ENCODE measurements around the gene CDCA3. TPM values are rescaled to one million over a fixed set of nuclear protein-coding genes. Genes with fewer than 3 reads are reported as not detected.

Gene CDCA3
- total RNA-seq, 2 experiments from 2014 or later, result 151 to 222 TPM

GRCh38 chr12:6838854-6839253 lies 12.2 kb downstream of the CDCA3 start:
- no peak overlapping the region for H2AFZ ChIP-seq (ENCODE audit: low read length)
- no peaks in the 10 kb centered on the region for H3K79me2 ChIP-seq (ENCODE audit: insufficient read depth, low read depth, low read length)
- ChIA-PET CTCF (ENCODE audit: unreplicated experiment) (interaction anchor here (1.4 to 2.6 kb wide), 3 partner anchors 10 to 128 kb away, joined by 3 to 8 read pairs (median 4); partner anchors contain the start of gene MLF2), POLR2A (interaction anchor here (1.2 to 4.4 kb wide), 6 partner anchors 9 to 65 kb away, joined by 3 to 101 read pairs (median 9); partner anchors contain the start of genes CDCA3, TPI1 and USP5)
- peaks cover 54% of the 10 kb centered on the region for H3K4me1 ChIP-seq (ENCODE audit: insufficient read depth, low read length, poor library complexity, severe bottlenecking)
- H3K9me2 ChIP-seq (ENCODE audit: insufficient read depth, low read length), result no peaks in the 10 kb centered on the region
- no peaks in the 10 kb centered on the region for H3K9me3 ChIP-seq (ENCODE audit: low read length)
- peak overlapping the region; percentile 92 for H3K27ac ChIP-seq (ENCODE audit: low read depth, low read length, poor library complexity, severe bottlenecking)
- no peak for DNase-seq (ENCODE audit: low spot score)
- intact Hi-C loops (cut with micrococcal nuclease; ENCODE audit: unreplicated experiment), result no loop called here
- H4K20me1 ChIP-seq (ENCODE audit: insufficient read depth, low read length), result no peaks in the 10 kb centered on the region
- TF ChIP-seq CTCF (conservative IDR thresholded peaks at IDR 0.05; ENCODE audit: low read length), result no peak
- TF ChIP-seq EZH2phosphoT487 (IDR thresholded peaks at IDR 0.05; ENCODE audit: borderline replicate concordance, low read depth, low read length), result no peak
- H3K4me3 ChIP-seq (ENCODE audit: low read depth, low read length, poor library complexity, severe bottlenecking), result no peak overlapping the region
- H3K4me2 ChIP-seq (ENCODE audit: low read length), result peak overlapping the region; percentile 81
- BruUV-seq (replicated peaks), result no TSS peak
- H3K36me3 ChIP-seq (ENCODE audit: insufficient read depth, low read length), result no peaks in the 10 kb centered on the region

- Histone ChIP-seq H3K4me3 (ENCODE audit: low read depth, low read length, poor library complexity, severe bottlenecking) (no peak overlapping the region), H3K4me2 (ENCODE audit: low read length) (no peak overlapping the region), H4K20me1 (ENCODE audit: insufficient read depth, low read length) (no peaks in the 10 kb centered on the region), H3K36me3 (ENCODE audit: insufficient read depth, low read length) (no peaks in the 10 kb centered on the region), H3K79me2 (ENCODE audit: insufficient read depth, low read depth, low read length) (no peaks in the 10 kb centered on the region), H3K27ac (ENCODE audit: low read depth, low read length, poor library complexity, severe bottlenecking) (no peak overlapping the region), H3K4me1 (ENCODE audit: insufficient read depth, low read length, poor library complexity, severe bottlenecking) (peaks cover 42% of the 10 kb centered on the region), H2AFZ (ENCODE audit: low read length) (no peak overlapping the region), H3K9me2 (ENCODE audit: insufficient read depth, low read length) (no peaks in the 10 kb centered on the region), H3K9me3 (ENCODE audit: low read length) (no peaks in the 10 kb centered on the region)
- BruUV-seq (replicated peaks), result no TSS peak
- no peak for TF ChIP-seq CTCF (conservative IDR thresholded peaks at IDR 0.05; ENCODE audit: low read length)
- TF ChIP-seq EZH2phosphoT487 (IDR thresholded peaks at IDR 0.05; ENCODE audit: borderline replicate concordance, low read depth, low read length), result no peak
- intact Hi-C loops (cut with micrococcal nuclease; ENCODE audit: unreplicated experiment), result no loop called here
- DNase-seq (ENCODE audit: low spot score), result no peak
- CTCF ChIA-PET (ENCODE audit: unreplicated experiment), result no interaction called here
- POLR2A ChIA-PET, result interaction anchor here (1.1 kb wide), 1 partner anchor 129 kb away, joined by 3 read pairs; no protein-coding TSS in a partner anchor
These were observed 13.6 kb downstream of the CDCA3 start for GRCh38 chr12:6837370-6838060.

DNA sequence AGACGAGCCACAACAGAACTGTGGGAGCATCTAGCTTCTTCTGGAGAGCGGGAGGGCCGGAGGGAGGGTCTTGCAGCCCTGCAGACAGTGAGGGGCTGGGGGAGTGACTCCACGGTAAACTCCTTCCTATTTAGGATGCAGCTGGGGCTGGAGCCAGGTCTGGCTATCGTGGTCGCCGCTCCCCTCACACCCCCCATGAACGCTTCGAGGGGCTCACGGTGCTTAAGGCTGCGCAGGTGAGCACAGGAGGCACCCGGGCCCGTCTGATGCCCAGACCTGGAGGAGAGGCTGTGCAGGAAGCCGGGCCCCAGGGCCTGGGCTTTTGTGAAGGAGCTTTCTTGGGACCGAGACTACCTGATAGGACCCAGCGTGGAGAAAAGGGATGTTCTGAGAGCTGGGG lies 14.2 kb downstream of the CDCA3 start:
- CTCF ChIA-PET (ENCODE audit: unreplicated experiment), result no interaction called here
- H3K79me2 ChIP-seq (ENCODE audit: insufficient read depth, low read depth, low read length), result no peaks in the 10 kb centered on the region
- BruUV-seq (replicated peaks), result no TSS peak
- H3K4me3 ChIP-seq (ENCODE audit: low read depth, low read length, poor library complexity, severe bottlenecking), result no peak overlapping the region
- POLR2A ChIA-PET, result interaction anchor here (1.1 kb wide), 1 partner anchor 128 kb away, joined by 3 read pairs; no protein-coding TSS in a partner anchor
- H3K27ac ChIP-seq (ENCODE audit: low read depth, low read length, poor library complexity, severe bottlenecking), result no peak overlapping the region
- intact Hi-C loops (cut with micrococcal nuclease; ENCODE audit: unreplicated experiment), result no loop called here
- H4K20me1 ChIP-seq (ENCODE audit: insufficient read depth, low read length), result no peaks in the 10 kb centered on the region
- no peak overlapping the region for H2AFZ ChIP-seq (ENCODE audit: low read length)
- no peak for DNase-seq (ENCODE audit: low spot score)
- H3K4me2 ChIP-seq (ENCODE audit: low read length), result no peak overlapping the region
- peaks cover 41% of the 10 kb centered on the region for H3K4me1 ChIP-seq (ENCODE audit: insufficient read depth, low read length, poor library complexity, severe bottlenecking)
- TF ChIP-seq CTCF (conservative IDR thresholded peaks at IDR 0.05; ENCODE audit: low read length), result no peak
- TF ChIP-seq EZH2phosphoT487 (IDR thresholded peaks at IDR 0.05; ENCODE audit: borderline replicate concordance, low read depth, low read length), result no peak
- no peaks in the 10 kb centered on the region for H3K36me3 ChIP-seq (ENCODE audit: insufficient read depth, low read length)
- H3K9me2 ChIP-seq (ENCODE audit: insufficient read depth, low read length), result no peaks in the 10 kb centered on the region
- no peaks in the 10 kb centered on the region for H3K9me3 ChIP-seq (ENCODE audit: low read length)

Measured in OCI-LY7 (cell line).